GM23248 (cell line): ENCODE results near the gene WARS2.

Source experiments
- EZH2 ChIP-seq: fragments of 200-600 bp; sonication (generic); IDR thresholded peaks from 2 replicates; pipeline ENCODE4 v1.6.1; 2018; ENCODE audit warnings: antibody characterized with exemption, mild to moderate bottlenecking; ENCODE audit not compliant: insufficient read depth, poor library complexity, severe bottlenecking
- EZH2phosphoT487 ChIP-seq: fragments of 200-600 bp; sonication (generic); IDR thresholded peaks from 2 replicates; pipeline ENCODE4 v1.6.1; 2018; ENCODE audit warnings: antibody characterized with exemption, moderate library complexity, mild to moderate bottlenecking, low read depth; ENCODE audit not compliant: insufficient read depth

GRCh38 chr1:119186471-119186870 lies 46.0 kb upstream of the WARS2 start:
- TF ChIP-seq EZH2phosphoT487 (no peak), EZH2 (no peak)
